Peyer's patch (tissue), 4 donors: ENCODE results near the gene CFAP119.
A peak's percentile ranks its signal among the peaks of the same experiment; 100 is the strongest.

Source experiments
- CTCF ChIP-seq, 6 experiments: fragments of 450-650 bp in 4 of 6; fragments of 200-600 bp in 2 of 6; sonication (generic) in 1 of 6; IDR thresholded peaks; one replicate each; pipeline ENCODE4 v1.5.1; 2017 to 2019; ENCODE audit warnings: antibody characterized with exemption in 6 of 6, mild to moderate bottlenecking in 3 of 6, moderate library complexity in 1 of 6
- POLR2A ChIP-seq, 2 donors: fragments of 450-650 bp; IDR thresholded peaks; one replicate each; pipeline ENCODE4 v1.5.1; 2017; ENCODE audit warnings: antibody characterized with exemption in 2 of 2, mild to moderate bottlenecking in 2 of 2, moderate library complexity in 2 of 2

- TF ChIP-seq CTCF (IDR thresholded peaks at IDR 0.05) (peak in 1 of 6 experiments; percentile 3), POLR2A (IDR thresholded peaks at IDR 0.05) (no peak)
Measured at GRCh38 chr16:30786115-30786935, 24.5 kb upstream of the CFAP119 start.
